ENCODE measurements around the gene ASAP2. TPM values are rescaled to one million over a fixed set of nuclear protein-coding genes. Genes with fewer than 3 reads are reported as not detected.
A peak's percentile ranks its signal among the peaks of the same experiment; 100 is the strongest.

ASAP2 gene
- total RNA-seq, 1 experiment from 2014 or later: 60.3 TPM

- Histone ChIP-seq H3K4me3 (peak overlapping the region; percentile 84), H3K36me3 (ENCODE audit: low read depth) (no peaks in the 10 kb centered on the region), H2AFZ (peak overlapping the region; percentile 85), H3K4me1 (replicated peaks; ENCODE audit: insufficient read depth) (peaks cover 44% of the 10 kb centered on the region), H3K9me3 (ENCODE audit: insufficient read depth, low read depth) (no peaks in the 10 kb centered on the region), H3K9me2 (ENCODE audit: insufficient read depth) (no peaks in the 10 kb centered on the region), H3K4me2 (peak overlapping the region; percentile 97), H4K20me1 (ENCODE audit: insufficient read depth) (peaks cover 14% of the 10 kb centered on the region; the same call in 1 of the 2 replicates), H3K27me3 (ENCODE audit: insufficient read depth, low read depth) (no peaks in the 10 kb centered on the region), H3F3A (ENCODE audit: insufficient read depth, low read depth) (peaks cover 13% of the 10 kb centered on the region; the same call in 1 of the 2 replicates), H3K79me2 (ENCODE audit: low read depth) (peaks cover 49% of the 10 kb centered on the region), H3K27ac (peak overlapping the region; percentile 47)
- TF ChIP-seq EZH2 (IDR thresholded peaks at IDR 0.05; ENCODE audit: low read depth): no peak
- no peak for TF ChIP-seq CTCF (conservative IDR thresholded peaks at IDR 0.05)
- ChIA-PET POLR2A (ENCODE audit: unreplicated experiment) (no interaction called here), CTCF (interaction anchor here (0.7 to 1.2 kb wide), 2 partner anchors 26 to 31 kb away, joined by 3 to 4 read pairs; no protein-coding TSS in a partner anchor)
- no peak for DNase-seq
- TSS peak; percentile 56 for BruUV-seq (replicated peaks)
- intact Hi-C loops (cut with micrococcal nuclease; ENCODE audit: unreplicated experiment): loop anchor here (10.0 kb wide), 1 partner anchor 321 kb away; no protein-coding TSS in a partner anchor
These were observed 1.1 kb upstream of the ASAP2 start for GRCh38 chr2:9205486-9205885.

GRCh38 chr2:9206991-9207640 lies 504 bp downstream of the ASAP2 start:
- Histone ChIP-seq H3K4me1 (replicated peaks; ENCODE audit: insufficient read depth) (peaks cover 46% of the 10 kb centered on the region), H3K9me3 (ENCODE audit: insufficient read depth, low read depth) (no peaks in the 10 kb centered on the region), H3K79me2 (ENCODE audit: low read depth) (peaks cover 65% of the 10 kb centered on the region), H3F3A (ENCODE audit: insufficient read depth, low read depth) (peaks cover 19% of the 10 kb centered on the region; the same call in 1 of the 2 replicates), H4K20me1 (ENCODE audit: insufficient read depth) (peaks cover 23% of the 10 kb centered on the region), H3K4me2 (peak overlapping the region; percentile 97), H3K36me3 (ENCODE audit: low read depth) (peaks cover 7% of the 10 kb centered on the region), H3K27me3 (ENCODE audit: insufficient read depth, low read depth) (no peaks in the 10 kb centered on the region), H2AFZ (peak overlapping the region; percentile 77), H3K27ac (peak overlapping the region; percentile 74), H3K4me3 (peak overlapping the region; percentile 99), H3K9me2 (ENCODE audit: insufficient read depth) (no peaks in the 10 kb centered on the region)
- intact Hi-C loops (cut with micrococcal nuclease; ENCODE audit: unreplicated experiment): loop anchor here (1.0 to 10.0 kb wide), 11 partner anchors 28 to 322 kb away; partner anchors contain the start of genes CPSF3 and ITGB1BP1
- DNase-seq: no peak
- BruUV-seq (replicated peaks): no TSS peak
- TF ChIP-seq EZH2 (IDR thresholded peaks at IDR 0.05; ENCODE audit: low read depth) (no peak), CTCF (conservative IDR thresholded peaks at IDR 0.05) (no peak)
- POLR2A ChIA-PET (ENCODE audit: unreplicated experiment): no interaction called here
- CTCF ChIA-PET: interaction anchor here (0.7 kb wide), 1 partner anchor 124 kb away, joined by 3 read pairs; no protein-coding TSS in a partner anchor

- peak overlapping the region; percentile 74 for H3K27ac ChIP-seq
- no peak for TF ChIP-seq EZH2 (IDR thresholded peaks at IDR 0.05; ENCODE audit: low read depth)
- no peak for TF ChIP-seq CTCF (conservative IDR thresholded peaks at IDR 0.05)
- H3K4me2 ChIP-seq: peak overlapping the region; percentile 97
- H3K27me3 ChIP-seq (ENCODE audit: insufficient read depth, low read depth): no peaks in the 10 kb centered on the region
- H3K79me2 ChIP-seq (ENCODE audit: low read depth): peaks cover 72% of the 10 kb centered on the region
- H3K9me3 ChIP-seq (ENCODE audit: insufficient read depth, low read depth): no peaks in the 10 kb centered on the region
- ChIA-PET CTCF (interaction anchor here (0.7 kb wide), 1 partner anchor 123 kb away, joined by 3 read pairs; no protein-coding TSS in a partner anchor), POLR2A (ENCODE audit: unreplicated experiment) (interaction anchor here (0.7 kb wide), 1 partner anchor 26 kb away, joined by 3 read pairs; no protein-coding TSS in a partner anchor)
- peaks cover 27% of the 10 kb centered on the region for H4K20me1 ChIP-seq (ENCODE audit: insufficient read depth)
- TSS peak; percentile 32 for BruUV-seq (replicated peaks)
- peak overlapping the region; percentile 77; the same call in 1 of the 2 replicates for H2AFZ ChIP-seq
- peaks cover 14% of the 10 kb centered on the region for H3K36me3 ChIP-seq (ENCODE audit: low read depth)
- peak overlapping the region; percentile 99 for H3K4me3 ChIP-seq
- H3F3A ChIP-seq (ENCODE audit: insufficient read depth, low read depth): peaks cover 19% of the 10 kb centered on the region; the same call in 1 of the 2 replicates
- DNase-seq: peak; percentile 29 to 53
- H3K9me2 ChIP-seq (ENCODE audit: insufficient read depth): no peaks in the 10 kb centered on the region
- intact Hi-C loops (cut with micrococcal nuclease; ENCODE audit: unreplicated experiment): loop anchor here (1.0 to 10.0 kb wide), 6 partner anchors 37 to 323 kb away; partner anchors contain the start of genes CPSF3 and ITGB1BP1
- H3K4me1 ChIP-seq (replicated peaks; ENCODE audit: insufficient read depth): peaks cover 52% of the 10 kb centered on the region
These were observed 1.2 kb downstream of the ASAP2 start for GRCh38 chr2:9207641-9208311.

All from PC-9 (cell line).